ENCODE data around the gene FBXL19. TPM values are rescaled to one million over a fixed set of nuclear protein-coding genes. Genes with fewer than 3 reads are reported as not detected.

FBXL19 gene
- polyA plus RNA-seq, 1 donor (not counting 4 experiments of a cell fraction or from before 2014, with no cell fraction given) = 10.2 TPM

GRCh38 chr16:30997725-30998711 lies 74.6 kb downstream of the FBXL19 start:
- peaks cover 56% of the 10 kb centered on the region for H3K4me1 ChIP-seq (ENCODE audit: control insufficient read depth, extremely low read depth, insufficient read depth, low read length)
- H3K9me3 ChIP-seq (ENCODE audit: control insufficient read depth, low read depth, low read length) = no peaks in the 10 kb centered on the region
- TF ChIP-seq EZH2 (IDR thresholded peaks at IDR 0.05; ENCODE audit: low read length) = no peak
- no peak for TF ChIP-seq CTCF (optimal IDR thresholded peaks at IDR 0.05 in 1 of 3, IDR thresholded peaks at IDR 0.05 in 1 of 3, conservative IDR thresholded peaks at IDR 0.05 in 1 of 3; ENCODE audit: extremely low read depth in 1 of 3, insufficient read depth in 2 of 3, low read length in 3 of 3)
- peak overlapping the region; percentile 96 for H3K27ac ChIP-seq (ENCODE audit: control insufficient read depth, insufficient read depth, low read length)
- peak overlapping the region; percentile 50 for H2AFZ ChIP-seq (ENCODE audit: control insufficient read depth, low read length)
- no peaks in the 10 kb centered on the region for H3K36me3 ChIP-seq (ENCODE audit: control insufficient read depth in 2 of 2, extremely low read depth in 1 of 2, insufficient read depth in 2 of 2, low read length in 2 of 2)
- no peaks in the 10 kb centered on the region for H4K20me1 ChIP-seq (ENCODE audit: control insufficient read depth, extremely low read depth, insufficient read depth, low read length)
- H3K9me1 ChIP-seq (ENCODE audit: control insufficient read depth, extremely low read depth, insufficient read depth, low read length) = peaks cover 3% of the 10 kb centered on the region
- DNase-seq (ENCODE audit: low read depth, low spot score) = no peak
- H3K9ac ChIP-seq (ENCODE audit: control insufficient read depth, extremely low read depth, insufficient read depth, low read length) = peak overlapping the region; percentile 88
- no peaks in the 10 kb centered on the region for H3K27me3 ChIP-seq (ENCODE audit: control insufficient read depth, extremely low read depth, insufficient read depth, low read length)
- FAIRE-seq = peak; percentile 62
- no peaks in the 10 kb centered on the region for H3K79me2 ChIP-seq (ENCODE audit: control insufficient read depth, insufficient read depth, low read length)
- peak overlapping the region; percentile 92 for H3K4me2 ChIP-seq (ENCODE audit: control insufficient read depth, extremely low read depth, insufficient read depth, low read depth, low read length)
- dilution Hi-C loops (cut with MboI; ENCODE audit: extremely low pct_ligation_motif_present, low sequenced_read_pairs) = no loop called here
- H3K4me3 ChIP-seq (ENCODE audit: control insufficient read depth in 2 of 3, extremely low read depth in 1 of 3, insufficient read depth in 2 of 3, low read depth in 1 of 3, low read length in 3 of 3) = peak overlapping the region; percentile 49 to 77 (median 76)

Small RNA genes lying within 50 kb of the gene (small RNA-seq; reads per million reads assigned to genes)
- gene AC135048.1 (ENCODE audit: insufficient read length in 3 of 3, low read depth in 3 of 3, low replicate concordance in 1 of 3) (0 to 0.33 (median 0) reads per million in 3 experiments), gene MIR4519 (ENCODE audit: insufficient read length in 3 of 3, low read depth in 3 of 3, low replicate concordance in 1 of 3) (0 reads per million in 3 experiments), gene MIR762 (ENCODE audit: insufficient read length in 3 of 3, low read depth in 3 of 3, low replicate concordance in 1 of 3) (0 reads per million in 3 experiments)

Other genes starting within 250 kb of the FBXL19 start
- gene SRCAP, start 224.4 kb upstream of the FBXL19 start, polyA plus RNA-seq = 1.0 to 4.6 TPM (median 1.4 TPM) in 3 replicates
- gene PHKG2, start 175.1 kb upstream of the FBXL19 start, polyA plus RNA-seq = 28.9 to 40.6 TPM (median 31.8 TPM) in 3 replicates
- 2.2 to 3.0 TPM (median 2.3 TPM) in 3 replicates for gene CFAP119, start 161.5 kb upstream of the FBXL19 start, polyA plus RNA-seq
- gene RNF40, start 161.2 kb upstream of the FBXL19 start, polyA plus RNA-seq = 45.2 to 59.6 TPM (median 52.7 TPM) in 3 replicates
- 3.6 to 6.0 TPM (median 4.1 TPM) in 3 replicates for gene ZNF629, start 136.4 kb upstream of the FBXL19 start, polyA plus RNA-seq
- gene BCL7C, start 29.5 kb upstream of the FBXL19 start, polyA plus RNA-seq = 18.5 to 22.4 TPM (median 19.2 TPM) in 3 replicates
- 2.1 to 3.2 TPM (median 2.6 TPM) in 3 replicates for gene CTF1, start 27.0 kb upstream of the FBXL19 start, polyA plus RNA-seq
- gene ORAI3, start 25.5 kb downstream of the FBXL19 start, polyA plus RNA-seq = 8.1 to 12.7 TPM (median 10.8 TPM) in 3 replicates
- gene SETD1A, start 34.2 kb downstream of the FBXL19 start, polyA plus RNA-seq = 0.94 to 3.7 TPM (median 1.1 TPM) in 3 replicates
- gene HSD3B7, start 61.6 kb downstream of the FBXL19 start, polyA plus RNA-seq = 2.0 to 3.5 TPM (median 2.4 TPM) in 3 replicates
- gene STX1B, start 87.1 kb downstream of the FBXL19 start, polyA plus RNA-seq = 0.34 to 0.55 TPM (median 0.50 TPM) in 3 replicates
- gene STX4, start 110.0 kb downstream of the FBXL19 start, polyA plus RNA-seq = 43.6 to 51.1 TPM (median 48.3 TPM) in 3 replicates
- 5.5 to 9.4 TPM (median 8.3 TPM) in 3 replicates for gene ZNF668, start 150.7 kb downstream of the FBXL19 start, polyA plus RNA-seq
- gene ZNF646, start 150.8 kb downstream of the FBXL19 start, polyA plus RNA-seq = 2.5 to 4.3 TPM (median 2.7 TPM) in 3 replicates
- gene PRSS53, start 165.4 kb downstream of the FBXL19 start, polyA plus RNA-seq = 0.50 to 1.2 TPM (median 0.97 TPM) in 3 replicates
- 73.6 to 118 TPM (median 96.1 TPM) in 3 replicates for gene VKORC1, start 171.2 kb downstream of the FBXL19 start, polyA plus RNA-seq
- 17.2 to 35.7 TPM (median 19.9 TPM) in 3 replicates for gene BCKDK, start 184.8 kb downstream of the FBXL19 start, polyA plus RNA-seq
- gene KAT8, start 194.1 kb downstream of the FBXL19 start, polyA plus RNA-seq = 25.9 to 26.4 TPM (median 26.1 TPM) in 3 replicates
- 31.2 to 65.3 TPM (median 46.4 TPM) in 3 replicates for gene PRSS8, start 212.2 kb downstream of the FBXL19 start, polyA plus RNA-seq
- gene PRSS36, start 226.5 kb downstream of the FBXL19 start, polyA plus RNA-seq = 0.08 to 0.95 TPM (median 0.43 TPM) in 3 replicates